Pancreas (tissue), 10 donors: ENCODE results near the gene PAPOLG. TPM values are rescaled to one million over a fixed set of nuclear protein-coding genes. Genes with fewer than 3 reads are reported as not detected.

ENCODE experiments used
- ATAC-seq, 4 donors: fragments of 200-7000 bp; cut with Tn5 transposase; one replicate each; pipeline versions ENCODE4 v1.8.0 to v1.9.1; 2020; ENCODE audit warnings: mild to moderate bottlenecking in 4 of 4, moderate library complexity in 4 of 4
- DNase-seq, 6 donors: peaks; one replicate each; pipeline ENCODE4 v3.0.0-alpha.2; 2020
- FAIRE-seq: peaks from 2 replicates; lab custom pipeline; 2012; peaks lifted over from hg19 to GRCh38; lab: Jason Lieb, UNC
- H3K27ac ChIP-seq, 4 donors: fragments of 200-600 bp; sonication (generic); 1 replicate in 3 of 4; 2 replicates in 1 of 4; pipeline versions ENCODE4 v1.5.0 to v1.8.0; 2020
- H3K27me3 ChIP-seq, 4 donors: fragments of 200-600 bp; one replicate each; pipeline ENCODE4 v1.8.0; 2021
- H3K36me3 ChIP-seq, 3 donors: fragments of 200-600 bp; sonication (generic) in 1 of 3; one replicate each; pipeline versions ENCODE4 v1.5.0 to v1.8.0; 2020 to 2021
- H3K4me1 ChIP-seq, 3 donors: fragments of 200-600 bp; one replicate each; pipeline ENCODE4 v1.8.0; 2021
- H3K4me3 ChIP-seq, 4 donors: fragments of 200-600 bp; sonication (generic) in 2 of 4; one replicate each; pipeline versions ENCODE4 v1.5.0 to v1.8.0; 2020 to 2021
- H3K9me3 ChIP-seq, 4 donors: fragments of 200-600 bp; one replicate each; pipeline ENCODE4 v1.8.0; 2021
- WGBS, 2 donors: extraction: QIAGEN DNeasy Blood & Tissue Kit; methylation state at CpG; one replicate each; pipeline ENCODE4 v1.1.7; 2013; 5-methylcytosine and 5-hydroxymethylcytosine counted together
- intact Hi-C, 3 donors: fragments of 100-400 bp; cut with DNase I; formaldehyde crosslinking; loops; one replicate each; pipeline versions ENCODE4 v1.11.1 to v1.14.2; 2022
- polyA plus RNA-seq, 2 donors: library from polyadenylated mRNA; stranded (reverse); fragments of 200-250 nt; gene quantifications; one replicate each; pipeline ENCODE4 v1.2.3, GENCODE V29; 2013
- total RNA-seq, 6 donors: library from RNA; stranded (reverse); fragmentation: NEBNext Ultra II Directional in 4 of 6; extraction: Animal tissue kit (Norgen Biotek cat#: 25700) in 4 of 6; gene quantifications; one replicate each; pipeline versions ENCODE4 v1.2.1 to v1.2.4, GENCODE V29; 2021 to 2023
- TF ChIP-seq, protein P1 (sequence below), 4 donors: fragments of 200-600 bp; sonication (generic) in 3 of 4; IDR thresholded peaks; one replicate each; pipeline versions ENCODE4 v1.5.0 to v1.8.0; 2021; ENCODE audit warnings: antibody characterized with exemption in 4 of 4
- donor health status: healthy with polysubstance abuse.
- donor health status: DM: no; HTN: no; CAD: no; lungs with moderate emphysema.
- donor health status: DM: no; HTN: no; CAD: no.
- donor health status: control.
- donor health status: control.
- donor health status: Bipolar disorder and iron deficiency.
- donor health status: DM: yes; HTN: yes; CAD: no.
- donor health status: DM: no; HTN: no; CAD: no.
- donor health status: DM: no; HTN: no; CAD: no.
- donor health status: DM: yes; HTN: yes; CAD: no.

PAPOLG gene
- total and polyA plus RNA-seq, 8 donors, result 2.2 to 8.7 (median 3.7) TPM

DNA sequence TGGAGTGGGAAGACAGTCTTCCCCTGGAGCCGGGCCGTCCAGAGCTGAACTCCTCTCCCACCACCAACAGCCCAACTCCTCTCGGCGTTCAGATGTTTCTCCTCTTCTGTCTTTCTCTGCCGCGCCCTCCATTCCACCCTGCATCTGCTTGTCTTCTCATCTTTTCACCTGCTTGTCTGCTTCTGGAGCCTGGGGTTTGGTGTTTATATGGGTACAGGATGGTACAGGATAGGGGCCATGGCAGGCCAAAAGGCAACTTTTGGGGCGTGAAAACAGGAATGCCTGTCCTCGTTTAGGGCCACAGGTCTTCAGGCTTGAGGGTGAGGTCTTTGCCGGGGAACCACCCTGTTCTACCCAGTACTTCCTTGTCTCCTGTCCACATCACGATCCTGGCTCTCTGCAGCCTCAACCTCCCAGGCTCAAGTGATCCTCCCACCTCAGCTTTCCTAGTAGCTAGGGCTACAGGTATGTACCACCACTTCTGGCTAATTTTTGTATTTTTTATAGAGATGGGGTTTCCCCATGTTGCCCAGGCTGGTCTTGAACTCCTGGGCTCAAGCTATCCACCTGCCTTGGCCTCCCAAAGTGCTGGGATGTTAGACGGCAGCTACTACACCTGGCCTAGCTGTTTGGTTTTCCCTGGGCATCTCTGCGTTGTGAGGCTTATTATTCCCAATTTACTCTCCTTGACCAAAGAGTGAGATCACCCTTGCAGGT lies 64.5 kb downstream of the PAPOLG start:
- TF ChIP-seq, protein P1, sequence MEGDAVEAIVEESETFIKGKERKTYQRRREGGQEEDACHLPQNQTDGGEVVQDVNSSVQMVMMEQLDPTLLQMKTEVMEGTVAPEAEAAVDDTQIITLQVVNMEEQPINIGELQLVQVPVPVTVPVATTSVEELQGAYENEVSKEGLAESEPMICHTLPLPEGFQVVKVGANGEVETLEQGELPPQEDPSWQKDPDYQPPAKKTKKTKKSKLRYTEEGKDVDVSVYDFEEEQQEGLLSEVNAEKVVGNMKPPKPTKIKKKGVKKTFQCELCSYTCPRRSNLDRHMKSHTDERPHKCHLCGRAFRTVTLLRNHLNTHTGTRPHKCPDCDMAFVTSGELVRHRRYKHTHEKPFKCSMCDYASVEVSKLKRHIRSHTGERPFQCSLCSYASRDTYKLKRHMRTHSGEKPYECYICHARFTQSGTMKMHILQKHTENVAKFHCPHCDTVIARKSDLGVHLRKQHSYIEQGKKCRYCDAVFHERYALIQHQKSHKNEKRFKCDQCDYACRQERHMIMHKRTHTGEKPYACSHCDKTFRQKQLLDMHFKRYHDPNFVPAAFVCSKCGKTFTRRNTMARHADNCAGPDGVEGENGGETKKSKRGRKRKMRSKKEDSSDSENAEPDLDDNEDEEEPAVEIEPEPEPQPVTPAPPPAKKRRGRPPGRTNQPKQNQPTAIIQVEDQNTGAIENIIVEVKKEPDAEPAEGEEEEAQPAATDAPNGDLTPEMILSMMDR (IDR thresholded peaks at IDR 0.05), result no peak
- H3K4me3 ChIP-seq, result no peak overlapping the region
- no peaks in the 10 kb centered on the region for H3K9me3 ChIP-seq
- intact Hi-C loops, result no loop called here
- H3K27me3 ChIP-seq, result no peaks in the 10 kb centered on the region
- H3K36me3 ChIP-seq, result no peaks in the 10 kb centered on the region
- ATAC-seq (no peak), DNase-seq (no peak), FAIRE-seq (no peak)
- H3K4me1 ChIP-seq, result no peaks in the 10 kb centered on the region
- 87 to 89% methylated on average over 12 of the region's 12 CpGs for WGBS, 2 donors
- H3K27ac ChIP-seq, result no peak overlapping the region

DNA sequence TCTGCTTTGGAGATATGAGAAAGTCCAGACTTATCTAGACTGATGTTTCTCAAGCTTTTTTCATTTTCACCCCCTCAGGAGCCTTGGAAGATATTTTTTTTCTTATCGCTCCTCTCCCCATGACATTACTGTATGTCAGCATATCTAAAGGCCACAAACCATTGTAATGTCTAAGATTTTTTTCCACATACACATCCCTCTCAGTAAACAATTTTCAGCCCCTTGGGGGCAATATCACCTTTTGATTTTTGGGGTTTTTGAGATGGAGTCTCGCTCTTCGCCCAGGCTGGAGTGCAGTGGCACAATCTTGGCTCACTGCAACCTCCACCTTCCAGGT lies 65.0 kb downstream of the PAPOLG start:
- Histone ChIP-seq H3K9me3 (no peaks in the 10 kb centered on the region), H3K27me3 (no peaks in the 10 kb centered on the region), H3K27ac (no peak overlapping the region), H3K36me3 (no peaks in the 10 kb centered on the region), H3K4me1 (no peaks in the 10 kb centered on the region), H3K4me3 (no peak overlapping the region)
- ATAC-seq (no peak), DNase-seq (no peak), FAIRE-seq (no peak)
- TF ChIP-seq, protein P1 (IDR thresholded peaks at IDR 0.05), result no peak
- intact Hi-C loops, result no loop called here
- 90 to 93% methylated on average over 3 of the region's 3 CpGs for WGBS, 2 donors

DNA sequence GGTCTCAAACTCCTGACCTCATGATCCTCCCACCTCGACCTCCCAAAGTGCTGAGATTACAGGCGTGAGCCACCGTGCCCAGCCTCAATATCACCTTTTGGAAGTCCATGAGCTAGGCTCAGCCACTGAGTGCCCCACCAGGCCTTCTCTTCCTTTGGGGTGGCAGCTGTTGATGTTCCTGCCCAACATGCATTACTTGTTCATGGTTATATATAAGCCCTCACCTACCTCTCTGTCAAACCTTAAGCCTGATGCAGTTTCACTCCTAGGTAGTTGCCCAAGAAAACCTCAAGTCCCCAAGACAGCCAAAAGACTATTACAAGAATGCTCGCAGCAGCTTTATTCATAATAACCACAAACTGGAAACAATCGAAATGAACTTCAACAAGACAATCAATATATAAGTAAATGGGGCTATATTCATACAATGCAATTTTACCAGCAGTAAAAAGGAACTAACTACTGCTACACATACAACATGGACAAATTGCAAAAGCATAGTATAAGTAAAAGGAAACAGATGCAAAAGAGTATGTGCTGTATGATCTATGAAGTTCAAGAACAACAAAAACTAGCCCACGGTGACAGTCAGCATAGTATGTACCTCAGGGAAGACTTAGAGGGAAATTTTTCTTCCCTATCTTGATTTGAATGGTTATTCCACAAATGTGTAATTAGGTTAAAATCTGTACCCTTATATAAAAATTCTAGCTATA lies 65.7 kb downstream of the PAPOLG start:
- DNase-seq (no peak), FAIRE-seq (no peak), ATAC-seq (no peak)
- 83 to 84% methylated on average over 6 of the region's 6 CpGs for WGBS, 2 donors
- intact Hi-C loops, result no loop called here
- Histone ChIP-seq H3K4me1 (no peaks in the 10 kb centered on the region), H3K27me3 (no peaks in the 10 kb centered on the region), H3K27ac (no peak overlapping the region), H3K4me3 (no peak overlapping the region), H3K36me3 (no peaks in the 10 kb centered on the region), H3K9me3 (no peaks in the 10 kb centered on the region)
- TF ChIP-seq, protein P1 (IDR thresholded peaks at IDR 0.05), result no peak

DNA sequence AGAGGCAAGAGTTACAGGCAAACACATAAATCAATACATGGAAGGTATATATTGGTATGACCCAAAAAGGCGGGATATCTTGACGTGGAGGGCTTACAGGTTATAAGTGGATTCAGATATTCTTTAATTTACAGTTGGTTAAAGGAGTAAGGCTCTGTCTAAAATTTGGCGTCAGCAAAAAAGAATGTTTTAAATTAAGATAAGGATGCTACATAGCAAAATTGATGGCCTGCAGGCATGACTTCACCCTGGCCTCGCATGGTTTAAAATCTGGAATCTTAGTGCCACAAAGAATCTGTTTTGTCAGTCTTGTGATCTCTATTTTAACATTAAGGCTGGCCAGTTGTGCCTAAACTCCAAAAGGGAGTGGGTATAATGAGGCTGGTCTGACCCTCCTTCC lies 66.9 kb downstream of the PAPOLG start:
- no peak for FAIRE-seq
- Histone ChIP-seq H3K4me1 (no peaks in the 10 kb centered on the region), H3K4me3 (no peak overlapping the region), H3K9me3 (no peaks in the 10 kb centered on the region), H3K27me3 (no peaks in the 10 kb centered on the region), H3K36me3 (no peaks in the 10 kb centered on the region), H3K27ac (no peak overlapping the region)
- WGBS, 2 donors, result 86 to 89% methylated on average over 4 of the region's 4 CpGs
- intact Hi-C loops, result no loop called here
- ATAC-seq, result no peak
- DNase-seq, result no peak
- TF ChIP-seq, protein P1 (IDR thresholded peaks at IDR 0.05), result no peak
